GOT3 (cell line): Measurements from ENCODE around the gene CARD14.
"Not testable (repeated sequence)": the region's sequence is repeated elsewhere in the genome, so short reads cannot be mapped to it uniquely, and the experiment has no call there.

Experiments
- DNase-seq: peaks from one replicate; lab custom pipeline; 2025; ENCODE audit warnings: mixed read lengths; lab: John Stamatoyannopoulos, UW

Gene CARD14

DNA sequence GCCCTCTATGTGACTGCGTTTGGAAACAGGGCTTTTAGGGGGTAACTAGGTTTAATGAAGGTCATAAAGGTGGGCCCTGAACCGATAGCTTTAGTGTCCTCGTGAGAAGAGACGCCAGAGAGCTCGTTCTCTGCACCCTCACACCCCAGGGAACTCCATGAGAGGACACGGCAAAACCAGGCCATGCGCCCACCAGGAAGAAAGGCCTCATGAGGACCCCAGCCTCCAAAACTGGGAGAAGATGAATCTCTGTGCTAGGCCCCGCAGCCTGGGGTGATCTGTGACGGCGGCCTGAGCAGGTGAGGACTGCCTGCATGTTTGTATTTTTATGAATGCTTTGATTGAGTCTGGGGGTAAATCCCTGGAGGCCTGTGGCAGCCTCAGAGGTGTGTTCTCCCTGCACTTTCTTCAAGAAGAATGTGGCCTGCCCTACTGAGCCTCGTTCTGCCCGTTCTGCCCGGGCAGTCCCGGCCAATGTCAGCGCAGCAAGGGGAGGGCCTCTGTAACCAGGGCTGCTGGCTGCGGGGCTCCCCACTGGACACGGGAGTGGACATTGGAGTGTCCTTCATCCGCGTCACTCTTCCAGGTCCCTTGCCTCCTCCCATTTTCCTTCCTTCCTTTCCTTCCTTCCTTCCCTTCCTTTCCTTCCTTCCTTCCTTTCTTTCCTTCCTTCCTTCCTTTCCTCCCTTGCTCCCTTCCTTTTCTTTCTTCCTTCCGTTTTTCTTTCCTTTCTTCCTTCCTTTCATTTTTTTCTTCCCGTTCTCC lies 84.0 kb downstream of the CARD14 start:
- DNase-seq: no peak

DNA sequence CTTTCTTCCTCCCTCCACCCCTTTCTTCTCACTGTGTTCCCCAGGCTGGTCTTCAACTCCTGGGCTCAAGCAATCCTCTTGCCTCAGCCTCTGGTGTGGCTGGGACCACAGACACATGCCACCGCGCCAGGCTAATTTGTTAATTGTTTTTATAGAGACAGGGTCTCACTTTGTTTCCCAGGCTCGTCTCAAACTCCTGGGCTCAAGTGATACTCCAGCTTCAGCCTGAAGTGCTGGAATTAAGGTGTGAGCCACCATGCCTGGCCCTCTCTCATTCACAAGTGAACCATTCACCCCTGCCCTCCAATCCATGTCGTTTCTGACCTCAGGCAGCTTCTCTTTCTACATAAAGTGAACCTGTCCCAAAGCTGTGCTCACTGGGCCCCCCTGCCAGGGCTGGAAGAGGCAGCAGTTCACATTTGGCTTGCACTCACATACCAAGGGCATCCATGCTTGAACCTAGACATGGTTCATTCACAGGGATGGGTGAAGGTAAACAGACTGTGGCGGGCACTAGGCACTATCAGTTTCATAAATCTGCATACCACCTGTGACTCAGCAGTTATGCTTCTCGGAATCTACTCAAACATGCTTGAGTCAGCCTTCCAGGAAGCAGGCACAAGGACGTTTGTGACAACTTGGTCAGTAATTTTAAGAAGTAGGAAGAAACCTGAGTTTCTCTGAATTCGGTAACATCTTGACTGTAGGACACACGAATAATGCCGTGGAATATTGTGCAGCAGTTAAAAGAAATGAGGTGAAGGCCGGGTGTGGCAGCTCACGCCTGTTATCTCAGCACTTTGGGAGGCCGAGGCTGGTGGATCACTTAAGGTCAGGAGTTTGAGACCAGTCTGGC lies 84.8 kb downstream of the CARD14 start:
- no peak for DNase-seq

DNA sequence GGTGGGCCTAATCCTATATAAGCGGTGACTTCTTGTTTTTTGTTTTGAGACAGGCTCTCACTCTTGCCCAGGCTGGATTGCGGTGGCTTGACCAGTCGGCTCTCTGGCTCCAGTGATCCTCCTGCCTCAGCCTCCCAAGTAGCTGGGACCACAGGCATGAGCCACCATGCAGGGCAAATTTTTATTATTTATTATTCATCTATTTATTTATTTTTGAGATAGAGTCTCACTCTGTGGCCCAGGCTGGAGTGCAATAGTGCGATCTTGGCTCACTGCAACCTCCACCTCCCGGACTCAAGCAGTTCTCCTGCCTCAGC lies 86.2 kb downstream of the CARD14 start:
- DNase-seq: no peak

DNA sequence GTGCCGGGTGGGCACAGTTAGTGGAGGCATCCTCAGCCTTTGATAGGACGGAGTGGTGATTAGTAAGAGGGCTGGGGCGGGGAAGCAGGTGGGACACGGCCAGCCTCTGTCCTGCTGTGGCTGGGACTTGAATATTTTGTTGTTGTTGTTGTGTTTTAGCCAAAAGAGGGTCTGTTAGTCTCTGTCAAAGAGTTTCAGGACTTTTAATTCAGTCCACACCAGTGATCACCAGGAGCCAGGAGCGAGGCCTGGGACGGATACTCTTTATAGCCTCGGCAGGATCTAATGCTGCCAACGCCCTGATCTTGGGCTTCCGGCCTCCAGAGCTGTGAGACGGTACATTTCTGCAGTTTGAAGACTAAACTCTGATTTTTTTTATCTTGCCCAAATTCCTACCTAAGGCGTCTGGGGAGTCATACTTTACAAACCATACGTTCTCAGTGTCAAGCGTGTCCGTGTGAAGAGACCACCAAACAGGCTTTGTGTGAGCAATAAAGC lies 87.9 kb downstream of the CARD14 start:
- DNase-seq: no peak

DNA sequence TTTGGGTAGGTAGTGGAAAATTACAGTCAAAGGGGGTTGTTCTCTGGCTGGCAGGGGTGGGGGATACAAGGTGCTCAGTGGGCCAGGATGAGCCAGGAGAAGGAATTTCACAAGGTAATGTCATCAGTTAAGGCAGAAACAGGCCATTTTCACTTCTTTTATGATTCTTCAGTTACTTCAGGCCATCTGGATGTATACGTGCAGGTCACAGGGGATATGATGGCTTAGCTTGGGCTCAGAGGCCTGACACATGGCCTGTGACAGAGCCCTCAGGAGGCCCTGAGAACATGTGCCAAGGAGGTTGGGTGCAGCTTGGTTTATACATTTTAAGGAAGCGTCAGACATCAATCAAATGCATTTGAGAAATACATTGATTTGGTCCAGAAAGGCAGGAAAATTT lies 88.5 kb downstream of the CARD14 start:
- not testable (repeated sequence) for DNase-seq
